GM10847 (cell line): Measurements from ENCODE around the gene SRMS.

ENCODE experiments used
- POLR2A ChIP-seq: IDR thresholded peaks from 2 replicates; pipeline ENCODE4 v1.6.1; 2011; ENCODE audit not compliant: insufficient read length; ENCODE audit errors: extremely low read depth

SRMS gene

GRCh38 chr20:63530788-63531160, 16.8 kb downstream of the SRMS start:
- TF ChIP-seq POLR2A: no peak

DNA sequence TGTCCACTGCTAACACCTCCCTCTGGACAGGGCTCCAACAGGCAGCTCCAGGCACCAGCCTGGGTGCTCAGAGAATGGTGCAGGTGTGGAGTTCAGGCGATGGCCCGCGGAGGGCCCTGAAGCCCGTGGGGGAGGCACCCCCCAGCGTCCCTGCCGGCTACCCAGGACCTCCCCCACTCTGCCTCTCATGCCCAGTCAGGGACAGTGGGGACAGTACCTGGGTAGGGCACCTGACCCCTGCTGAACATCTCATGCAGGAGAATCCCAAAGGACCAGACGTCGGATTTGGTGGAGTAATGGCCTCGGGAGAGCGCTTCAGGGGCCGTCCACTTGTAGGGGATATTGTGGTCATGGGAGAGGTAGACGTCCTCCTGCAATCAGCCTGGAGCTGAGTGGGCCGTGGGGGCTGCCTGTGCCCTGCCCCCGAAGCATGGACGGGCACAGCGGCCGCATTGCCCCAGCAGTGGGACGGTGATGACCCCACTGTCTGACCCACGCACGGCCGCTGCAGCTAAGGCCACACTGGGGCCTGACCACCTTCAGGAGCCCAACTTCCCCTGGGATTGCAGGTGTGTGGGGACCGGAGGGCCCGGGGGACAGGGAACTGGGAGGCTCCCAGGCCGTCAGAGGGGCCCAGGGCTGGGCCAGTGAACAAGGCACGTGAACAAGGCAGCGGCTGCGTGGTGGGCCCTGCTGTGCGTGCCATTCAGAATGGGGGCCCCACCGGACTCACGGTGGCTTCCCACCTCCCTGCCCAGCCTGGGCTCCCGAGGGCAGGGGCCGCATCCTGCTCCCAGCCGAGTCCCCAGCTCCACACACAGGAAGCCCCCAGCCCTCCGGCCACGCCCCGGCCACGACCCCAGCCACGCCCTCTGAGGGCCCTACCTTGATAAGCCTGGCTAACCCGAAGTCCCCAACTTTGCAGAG, 17.4 kb downstream of the SRMS start:
- TF ChIP-seq POLR2A: no peak

- no peak for TF ChIP-seq POLR2A
These were observed 18.2 kb downstream of the SRMS start for GRCh38 chr20:63529180-63529860.

DNA sequence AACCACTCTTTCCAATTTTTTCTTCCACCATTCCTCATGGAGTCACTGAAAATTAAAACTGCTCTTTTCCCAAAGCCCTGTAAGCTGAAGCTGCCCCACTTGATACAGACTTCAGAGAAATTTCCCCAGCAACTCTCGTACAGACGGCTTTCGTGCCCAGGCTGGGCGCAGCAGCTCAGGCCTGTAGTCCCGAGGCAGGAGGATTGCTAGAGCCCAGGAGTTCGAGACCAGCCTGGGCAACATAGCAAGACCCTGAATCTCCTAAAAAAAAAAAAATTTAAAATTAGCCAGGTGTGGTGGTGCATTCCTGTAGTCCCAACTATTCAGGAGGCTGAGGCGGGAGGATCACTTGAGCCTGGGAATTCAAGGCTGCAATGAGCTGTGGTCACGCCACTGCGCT, 20.4 kb downstream of the SRMS start:
- TF ChIP-seq POLR2A: no peak

GRCh38 chr20:63525971-63526370, 21.6 kb downstream of the SRMS start:
- TF ChIP-seq POLR2A: no peak

DNA sequence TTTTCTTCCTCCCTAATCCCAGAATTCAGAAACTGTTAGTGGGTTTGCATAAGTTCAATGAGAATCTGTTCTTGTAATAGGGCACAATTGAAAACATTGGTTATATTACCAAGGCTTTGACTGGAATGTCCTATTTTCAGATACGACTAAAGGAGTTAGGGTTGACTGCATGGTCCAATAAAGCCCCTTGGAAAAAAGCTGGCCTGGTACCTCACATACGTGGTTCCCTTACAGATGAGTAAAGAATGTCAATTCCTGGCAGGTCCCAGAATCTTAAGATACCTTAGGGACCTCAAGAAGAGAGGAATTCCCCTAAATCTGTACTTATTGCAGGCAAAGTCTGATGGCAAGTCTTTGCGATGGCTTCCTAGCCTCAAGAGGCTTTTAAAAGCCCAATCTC, 22.4 kb downstream of the SRMS start:
- TF ChIP-seq POLR2A: no peak

GRCh38 chr20:63522981-63523611, 24.5 kb downstream of the SRMS start:
- TF ChIP-seq POLR2A: no peak

DNA sequence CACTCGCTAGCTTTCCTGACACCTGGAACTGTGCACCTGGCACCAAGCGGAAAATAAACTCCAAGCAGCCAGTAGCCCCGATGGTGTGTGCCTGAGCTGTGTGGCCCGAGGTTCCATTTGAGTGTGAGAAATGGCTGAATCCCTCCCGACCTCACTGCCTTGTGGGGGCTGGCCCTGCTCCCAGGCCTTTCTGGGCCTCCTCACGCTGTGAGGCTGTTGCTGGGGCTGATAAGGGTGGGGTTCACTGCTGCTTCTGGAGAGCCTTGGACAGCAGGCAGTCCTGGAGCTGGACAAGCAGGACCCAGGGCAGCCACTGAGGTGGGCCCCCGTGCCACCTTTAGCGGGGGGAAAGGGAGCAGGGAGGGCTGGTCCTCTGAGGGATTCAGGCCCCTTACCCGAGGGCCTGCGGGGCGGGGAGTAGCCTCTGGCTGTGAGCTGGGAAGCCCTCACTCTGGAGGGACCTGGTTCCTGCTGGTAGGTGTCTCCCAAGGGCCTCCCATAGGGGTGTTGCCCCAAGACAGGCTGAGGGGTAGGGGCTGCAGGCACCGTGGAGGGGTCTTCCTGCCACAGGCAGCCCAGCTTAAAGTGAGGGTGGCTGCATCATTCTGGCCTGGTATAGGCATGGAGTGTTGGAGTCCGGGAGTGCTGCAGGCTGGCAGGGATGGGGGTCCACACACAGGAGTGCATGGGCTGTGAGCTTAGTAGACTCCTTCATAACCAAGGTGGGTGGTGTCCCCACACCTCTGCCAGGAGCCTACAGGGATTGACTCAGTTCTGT, 25.3 kb downstream of the SRMS start:
- no peak for TF ChIP-seq POLR2A

GRCh38 chr20:63521602-63522001, 25.9 kb downstream of the SRMS start:
- TF ChIP-seq POLR2A: no peak

DNA sequence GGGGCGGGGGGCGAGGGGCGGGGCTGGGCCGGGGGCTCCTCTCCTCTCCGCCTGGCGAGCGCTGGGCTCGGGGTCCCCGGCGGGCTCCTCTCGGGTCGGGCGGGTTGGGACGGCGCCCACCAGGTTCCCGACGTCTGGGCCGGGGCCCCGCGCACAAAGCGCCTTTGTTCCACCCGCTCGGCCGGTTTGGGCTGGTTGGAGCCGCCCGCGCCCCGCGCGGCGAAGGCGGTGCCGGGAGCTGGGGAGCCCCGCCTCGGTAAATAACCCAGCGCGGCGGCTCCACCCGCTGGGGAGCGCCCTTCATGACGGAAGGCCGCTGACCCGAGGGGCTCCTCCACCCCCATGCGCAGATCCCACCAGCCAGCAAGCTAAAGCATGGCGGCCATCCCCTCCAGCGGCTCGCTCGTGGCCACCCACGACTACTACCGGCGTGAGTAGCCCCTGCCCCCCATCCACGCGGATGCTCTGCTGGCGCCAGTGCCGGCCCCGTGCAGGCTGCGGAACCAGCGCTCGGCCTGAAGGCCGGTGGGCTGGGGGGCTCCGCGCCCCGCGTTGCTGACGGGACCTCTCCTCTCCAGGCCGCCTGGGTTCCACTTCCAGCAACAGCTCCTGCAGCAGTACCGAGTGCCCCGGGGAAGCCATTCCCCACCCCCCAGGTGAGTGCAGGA, 26.5 kb downstream of the SRMS start:
- TF ChIP-seq POLR2A: no peak

GRCh38 chr20:63520504-63520933, 27.0 kb downstream of the SRMS start, which contains the start of gene PPDPF:
Gene PPDPF (plus strand): TSS chr20:63520765. CDS start chr20:63521309, 544 bp downstream.
- peak; percentile 95 for TF ChIP-seq POLR2A

- no peak for TF ChIP-seq POLR2A
These were observed 27.7 kb downstream of the SRMS start for GRCh38 chr20:63519668-63520503.

DNA sequence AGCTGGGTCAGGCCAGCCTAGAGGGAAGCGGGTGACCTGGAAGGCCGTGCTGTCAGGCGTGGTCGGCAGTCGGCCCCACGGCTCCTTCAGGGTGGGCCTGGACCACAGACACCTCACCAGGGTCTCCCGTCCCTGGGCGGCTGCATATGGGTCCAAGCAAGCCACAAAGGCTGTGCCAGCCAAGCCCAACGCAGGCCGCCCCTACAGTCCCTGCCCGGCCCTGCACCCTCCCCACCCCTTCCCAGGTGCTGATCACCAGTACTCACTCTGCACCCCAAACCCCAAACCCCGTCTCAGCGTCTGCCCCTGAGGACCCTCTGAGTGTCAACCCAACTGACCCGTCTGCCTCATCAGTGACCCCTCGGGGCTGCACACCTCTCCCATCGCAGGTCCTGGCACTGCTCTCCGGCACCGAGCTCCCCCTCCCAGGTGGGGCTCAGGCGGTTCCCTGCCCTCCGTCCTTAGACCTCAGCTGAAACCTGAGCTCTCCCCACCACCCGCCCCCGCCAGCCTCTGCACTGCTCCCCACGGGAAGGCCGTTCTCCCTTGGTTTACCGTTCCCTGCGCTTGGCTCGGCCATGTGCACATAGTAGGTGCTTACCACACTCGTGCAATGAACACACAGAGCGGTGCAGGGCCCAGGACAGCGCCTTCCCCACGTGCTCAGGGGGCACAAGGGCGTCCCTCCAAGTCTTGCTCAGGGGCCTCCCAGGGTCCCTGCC, 28.4 kb downstream of the SRMS start:
- no peak for TF ChIP-seq POLR2A
